Measurements from ENCODE around the gene ARHGAP10.

ARHGAP10 gene

DNA sequence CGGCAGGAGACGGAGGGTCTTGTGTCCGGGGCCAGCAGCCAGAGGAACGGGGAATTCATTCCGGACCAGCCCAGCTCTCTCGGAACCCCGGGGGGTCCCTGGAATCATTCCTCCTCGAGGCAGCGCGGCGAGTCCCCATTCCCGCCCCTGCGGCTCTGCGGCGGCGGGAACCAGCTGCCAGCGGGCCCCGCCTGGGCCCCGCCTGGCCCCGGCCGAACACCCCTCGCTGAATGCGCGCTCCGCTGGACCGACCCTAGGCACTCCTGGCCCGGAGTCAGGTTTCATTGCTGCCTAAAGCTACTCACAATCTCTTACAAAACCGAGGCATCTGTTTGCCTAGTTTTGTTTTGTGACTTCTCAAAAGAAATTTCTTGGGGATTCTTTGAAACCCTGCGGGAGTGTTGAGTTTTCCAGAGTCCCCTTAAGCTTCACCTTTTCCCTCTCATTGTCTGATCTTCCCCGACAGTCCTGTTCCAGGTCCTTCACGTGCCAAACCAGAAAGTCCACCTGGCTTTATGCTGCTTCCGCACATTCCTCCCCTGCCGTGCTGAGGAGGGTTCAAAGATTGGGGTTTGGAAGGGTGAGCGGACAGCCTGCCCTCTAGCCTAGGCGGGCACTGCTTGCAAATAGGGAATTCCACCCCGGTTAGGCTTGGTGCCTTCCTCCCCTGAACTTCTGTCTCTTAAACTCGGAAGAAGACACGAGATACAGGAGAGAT lies 789 bp downstream of the ARHGAP10 start:
- peak; percentile 32 for DNase-seq (ENCODE audit: low spot score)

DNA sequence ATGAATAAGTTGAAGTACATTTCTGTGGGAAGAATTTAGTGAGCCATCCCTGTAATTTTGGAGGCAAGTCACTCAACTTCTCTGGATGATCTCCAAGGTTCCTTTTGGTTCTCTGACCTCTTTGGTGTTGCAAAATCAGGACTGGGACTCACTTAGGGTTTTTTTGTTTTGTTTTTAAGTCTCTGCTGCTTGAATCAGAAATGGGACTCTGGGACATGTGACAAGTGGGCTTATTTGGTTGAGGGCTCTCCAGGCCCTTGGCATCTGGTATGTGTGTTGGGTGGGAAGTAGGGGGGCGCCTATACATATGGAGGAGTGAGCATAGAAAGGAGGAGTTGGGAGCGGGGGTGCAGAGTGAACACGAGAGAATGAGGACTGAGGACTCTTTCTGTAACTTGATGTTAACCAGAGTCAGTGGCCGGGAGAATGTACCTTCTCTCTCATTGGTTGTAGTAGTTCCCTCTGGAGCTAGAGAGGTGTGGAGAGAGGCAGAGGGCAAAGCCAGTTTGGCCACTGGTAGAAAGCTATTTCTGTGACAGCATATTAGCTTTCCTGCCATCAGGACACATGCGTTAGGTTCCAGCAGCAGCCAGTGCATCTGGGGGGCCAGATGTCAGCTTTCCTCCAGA lies 1.9 kb downstream of the ARHGAP10 start:
- no peak for DNase-seq (ENCODE audit: low spot score)

DNA sequence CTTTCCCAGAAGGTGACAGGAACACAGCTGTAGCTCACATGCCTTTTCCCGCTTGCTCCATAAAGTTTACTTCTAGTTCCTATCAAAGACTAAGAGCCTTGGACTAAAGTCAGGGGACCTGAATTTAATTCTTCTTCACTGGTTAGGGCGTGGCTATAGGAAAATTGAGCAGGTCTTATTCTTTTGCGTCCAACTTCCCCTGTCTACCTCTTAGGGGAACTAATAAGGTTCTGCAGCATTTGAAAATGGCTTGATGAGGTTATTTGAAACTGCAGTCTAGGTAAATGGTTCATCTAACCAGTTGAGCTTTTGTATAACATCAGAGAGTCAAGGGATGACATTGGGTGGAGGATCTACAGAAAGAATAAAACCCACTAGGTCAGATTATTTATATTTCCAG lies 2.6 kb downstream of the ARHGAP10 start:
- DNase-seq (ENCODE audit: low spot score): no peak

DNA sequence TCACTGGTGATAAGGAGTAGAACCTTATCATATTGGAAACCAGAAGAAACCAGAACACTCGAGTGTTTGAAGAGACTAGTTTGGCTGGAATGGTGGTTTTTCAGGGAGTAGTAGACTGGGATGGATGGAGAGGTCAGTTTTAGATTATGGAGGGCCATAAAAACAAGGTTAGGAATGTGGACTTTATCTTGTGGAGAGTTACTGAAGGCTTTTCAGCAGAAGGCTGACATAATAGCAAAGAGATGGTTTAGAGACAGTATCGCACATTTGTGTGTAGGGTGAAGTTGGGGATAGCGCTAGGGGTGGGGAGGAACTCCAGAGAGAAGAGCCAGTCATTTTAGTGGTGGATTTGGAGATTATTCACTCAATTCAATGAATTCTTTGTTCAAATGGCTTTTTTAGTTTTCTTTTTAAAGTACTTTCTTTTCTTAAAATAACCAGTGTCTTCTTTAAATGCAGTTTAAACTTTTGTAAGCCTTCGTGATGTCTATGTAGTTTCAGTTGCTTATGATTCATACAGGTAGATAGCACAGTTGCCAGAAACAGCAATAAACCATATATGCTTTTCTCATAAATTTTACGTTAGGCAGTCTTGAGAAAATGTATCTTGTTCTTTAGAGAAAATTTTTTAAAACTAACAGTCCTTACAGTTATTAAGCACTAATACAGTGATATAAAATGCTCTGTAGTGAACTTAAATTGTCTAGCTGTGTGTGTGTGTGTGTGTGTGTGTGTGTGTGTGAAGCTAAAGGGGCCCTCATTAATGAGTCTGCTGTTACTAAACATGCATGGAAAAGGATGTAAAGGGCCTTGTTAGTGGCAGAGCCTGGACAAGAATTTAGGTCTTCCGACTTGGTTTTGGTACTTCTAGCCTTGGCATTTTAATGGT lies 3.8 kb downstream of the ARHGAP10 start:
- no peak for DNase-seq (ENCODE audit: low spot score)

DNA sequence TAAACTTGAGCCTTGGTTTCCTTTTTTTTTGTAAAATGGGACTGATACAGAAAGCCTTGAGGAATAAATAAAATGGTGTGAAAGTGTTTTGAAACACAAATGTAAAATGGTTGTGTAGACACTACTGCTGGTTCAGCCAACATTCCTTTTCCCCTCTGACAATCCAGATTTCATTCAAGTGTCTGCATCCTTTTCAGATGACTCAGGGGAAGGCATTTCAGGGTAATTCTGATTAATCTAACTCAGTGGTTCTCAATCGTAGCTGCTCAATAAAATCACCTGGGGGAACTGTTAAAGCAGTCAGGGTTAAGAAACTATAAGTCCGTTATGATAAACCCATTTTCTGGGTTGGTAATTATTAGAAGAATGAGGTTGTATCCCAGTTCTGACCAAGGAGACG lies 4.6 kb downstream of the ARHGAP10 start:
- no peak for DNase-seq (ENCODE audit: low spot score)

DNA sequence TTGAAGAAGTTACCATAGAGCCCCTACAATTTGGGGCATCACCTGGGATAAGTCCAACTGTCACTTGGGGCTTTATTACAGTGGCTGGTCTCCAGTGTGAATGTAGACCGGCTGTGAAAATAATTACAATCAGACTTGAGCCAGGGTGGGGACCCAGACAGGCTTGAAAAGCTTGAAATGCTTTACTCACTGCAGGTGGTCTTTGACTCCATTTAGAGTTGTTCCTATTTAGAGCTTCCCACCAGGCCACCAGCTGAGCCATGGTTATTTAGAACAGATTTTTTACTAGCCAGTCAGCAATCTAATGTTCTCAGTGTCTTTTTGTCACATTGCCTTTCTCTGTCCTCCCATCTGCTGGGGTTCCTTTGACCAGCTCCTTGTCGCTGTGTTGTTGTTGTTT lies 5.7 kb downstream of the ARHGAP10 start:
- no peak for DNase-seq (ENCODE audit: low spot score)

DNA sequence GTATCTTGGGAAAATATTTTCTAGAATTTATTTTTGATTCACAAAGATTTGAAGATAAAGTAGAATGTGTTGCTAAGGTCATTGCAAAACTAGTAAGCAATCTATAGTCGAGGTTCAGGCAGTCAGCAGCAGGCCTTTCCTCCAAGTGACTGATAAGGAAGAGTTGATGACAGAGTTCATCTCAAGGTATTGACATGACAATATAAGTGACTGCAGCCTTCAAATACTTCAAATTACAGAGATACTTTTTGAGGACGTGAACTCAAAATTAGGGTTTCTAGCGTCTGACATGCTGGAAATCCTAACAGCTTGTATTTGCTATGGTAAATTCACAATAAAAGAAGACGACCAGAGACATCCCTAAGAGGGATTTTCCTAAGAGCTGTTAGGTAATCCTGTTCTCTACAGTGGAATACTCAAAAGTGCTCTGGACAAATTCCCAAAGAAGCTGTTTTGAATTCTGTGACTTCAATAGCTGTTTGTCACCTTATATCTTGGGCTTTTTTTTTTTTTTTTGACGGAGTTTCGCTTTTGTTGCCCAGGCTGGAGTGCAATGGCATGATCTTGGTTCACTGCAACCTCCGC lies 7.4 kb downstream of the ARHGAP10 start:
- no peak for DNase-seq (ENCODE audit: low spot score)

DNA sequence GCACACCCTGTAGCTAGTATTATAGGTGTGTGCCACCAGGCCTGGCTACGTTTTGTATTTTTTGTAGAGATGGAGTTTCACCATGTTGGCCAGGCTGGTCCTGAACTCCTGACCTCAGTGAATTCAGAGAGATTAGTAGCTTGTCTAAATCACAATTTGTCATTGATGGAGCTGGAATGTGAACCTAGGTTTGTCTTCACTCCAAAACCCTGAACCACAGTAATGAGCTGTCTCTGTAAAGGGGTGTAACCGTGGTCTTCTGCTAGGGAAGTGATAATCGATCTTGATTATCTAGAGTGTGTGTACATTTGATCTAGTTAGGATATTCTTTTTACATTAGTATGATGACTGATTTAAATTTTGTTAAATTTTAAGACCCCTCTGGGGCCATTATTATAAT lies 8.3 kb downstream of the ARHGAP10 start:
- no peak for DNase-seq (ENCODE audit: low spot score)

DNA sequence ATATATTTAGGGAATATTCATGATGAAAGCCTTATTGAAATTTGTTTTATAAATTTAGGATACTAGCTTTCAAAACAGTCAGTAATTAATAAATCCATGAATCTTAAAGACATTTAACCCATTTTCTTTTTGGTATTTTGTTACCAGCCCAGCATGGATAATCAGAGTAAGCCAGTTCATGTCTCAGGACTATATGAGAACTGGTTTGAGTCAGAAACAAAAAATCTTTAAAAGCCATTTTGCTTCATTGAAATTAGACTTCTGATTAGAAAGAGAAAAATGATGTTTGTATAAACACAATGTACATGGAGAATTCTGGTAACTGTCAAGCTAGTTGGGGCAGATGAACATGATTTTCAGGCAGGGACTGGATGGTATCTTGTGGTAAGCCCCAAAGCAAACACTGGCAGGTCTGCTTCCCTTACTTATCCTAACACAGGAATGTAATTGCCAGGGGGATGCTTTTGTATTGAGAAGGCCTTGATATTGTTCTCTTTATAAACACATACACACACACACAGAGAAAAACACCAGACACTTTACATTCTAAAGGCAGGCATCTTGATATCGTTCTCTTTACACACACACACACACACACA lies 9.4 kb downstream of the ARHGAP10 start:
- DNase-seq (ENCODE audit: low spot score): no peak

DNA sequence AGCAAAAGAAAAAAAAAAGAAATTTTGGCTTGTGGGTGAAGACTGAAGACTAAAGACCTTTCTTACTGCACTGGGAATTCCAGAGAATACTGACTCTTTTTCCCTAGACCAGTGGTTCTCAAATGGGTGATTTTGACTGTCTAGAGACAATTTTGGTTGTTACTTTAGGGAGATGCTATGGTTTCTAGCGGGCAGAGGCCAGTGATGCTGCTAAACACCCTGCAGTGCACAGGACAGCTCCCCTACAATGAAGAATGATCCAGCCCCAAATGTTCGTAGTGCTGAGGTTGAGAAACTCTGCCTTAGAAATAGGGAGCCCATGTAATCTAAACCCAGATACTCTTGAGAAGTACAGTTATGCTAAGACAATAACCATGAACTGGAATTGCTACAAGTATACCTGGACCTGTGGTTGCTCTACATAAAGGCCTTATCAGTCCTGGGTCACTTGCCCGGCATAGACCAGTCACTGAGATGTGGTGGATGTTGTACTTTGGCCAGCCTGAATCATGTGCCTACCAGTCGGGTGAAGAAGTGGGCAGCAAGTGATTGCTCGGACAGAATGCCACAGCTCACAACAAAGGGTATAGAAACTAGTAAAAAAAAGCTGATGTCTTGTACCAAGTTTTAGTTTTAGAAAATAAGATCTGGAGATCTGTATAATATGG lies 16.0 kb downstream of the ARHGAP10 start:
- no peak for DNase-seq (ENCODE audit: low spot score)

DNA sequence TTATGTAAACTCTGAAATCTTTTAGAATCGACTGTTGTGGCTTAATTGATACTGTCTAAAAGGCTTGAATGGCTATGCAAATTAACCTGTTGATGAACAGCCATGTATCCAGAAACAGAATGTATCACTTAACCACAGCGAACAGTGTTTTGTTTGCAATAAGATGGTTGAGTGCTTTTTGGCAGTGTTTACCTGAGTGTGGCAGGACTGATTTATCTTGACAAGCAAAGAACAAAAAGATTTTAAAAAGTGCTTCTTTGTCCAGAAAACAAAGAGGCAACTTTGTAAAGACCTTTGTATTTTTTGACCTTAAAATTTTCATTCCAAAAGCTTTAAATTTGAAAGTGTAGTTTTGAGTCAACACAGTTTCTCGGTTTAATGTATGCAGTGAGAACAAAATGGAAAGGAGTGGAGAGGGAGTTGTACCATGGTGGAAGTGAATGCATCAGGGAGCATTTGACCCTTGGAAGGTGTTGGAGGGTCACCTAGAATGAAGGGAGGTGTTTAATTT lies 18.0 kb downstream of the ARHGAP10 start:
- peak; percentile 37 for DNase-seq (ENCODE audit: low spot score)

DNA sequence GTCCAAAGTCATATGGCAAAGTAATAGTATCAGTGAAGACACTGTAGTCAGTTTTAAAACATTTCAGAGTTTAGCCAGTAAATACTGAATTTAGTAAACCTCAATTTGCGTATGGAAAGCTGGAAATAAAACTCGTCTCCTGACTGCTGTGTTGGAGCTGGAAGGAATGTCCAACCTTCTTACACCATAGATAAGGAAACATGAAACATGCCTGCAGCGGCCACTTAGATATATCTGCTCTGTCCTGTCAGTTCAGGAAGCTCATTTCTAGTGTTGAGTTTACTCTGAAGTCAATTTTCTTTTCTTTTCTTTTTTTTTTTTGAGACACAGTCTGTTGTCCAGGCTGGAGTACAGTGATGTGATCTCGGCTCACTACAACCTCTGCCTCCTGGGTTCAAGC lies 21.2 kb downstream of the ARHGAP10 start:
- no peak for DNase-seq (ENCODE audit: low spot score)

DNA sequence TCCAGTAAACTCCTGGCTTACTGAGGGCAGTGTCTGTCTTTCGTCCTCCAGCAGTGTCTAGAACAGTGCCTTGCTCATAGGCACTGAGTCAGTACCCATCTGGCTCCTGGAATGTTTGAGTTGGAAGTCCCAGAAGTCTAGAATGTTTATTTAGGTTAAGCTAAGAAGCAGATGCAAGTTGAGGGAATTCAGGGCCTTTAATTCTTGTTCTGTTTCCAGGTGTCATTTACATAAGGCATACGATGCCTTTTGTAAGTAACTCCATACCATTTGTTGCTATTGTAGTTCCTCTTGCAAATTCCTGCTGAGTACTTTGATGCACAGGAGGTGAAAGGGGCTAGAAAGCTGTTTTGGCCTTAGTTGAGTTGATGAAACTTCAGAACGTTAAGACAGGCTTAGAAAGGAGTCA lies 22.2 kb downstream of the ARHGAP10 start:
- DNase-seq (ENCODE audit: low spot score): no peak

DNA sequence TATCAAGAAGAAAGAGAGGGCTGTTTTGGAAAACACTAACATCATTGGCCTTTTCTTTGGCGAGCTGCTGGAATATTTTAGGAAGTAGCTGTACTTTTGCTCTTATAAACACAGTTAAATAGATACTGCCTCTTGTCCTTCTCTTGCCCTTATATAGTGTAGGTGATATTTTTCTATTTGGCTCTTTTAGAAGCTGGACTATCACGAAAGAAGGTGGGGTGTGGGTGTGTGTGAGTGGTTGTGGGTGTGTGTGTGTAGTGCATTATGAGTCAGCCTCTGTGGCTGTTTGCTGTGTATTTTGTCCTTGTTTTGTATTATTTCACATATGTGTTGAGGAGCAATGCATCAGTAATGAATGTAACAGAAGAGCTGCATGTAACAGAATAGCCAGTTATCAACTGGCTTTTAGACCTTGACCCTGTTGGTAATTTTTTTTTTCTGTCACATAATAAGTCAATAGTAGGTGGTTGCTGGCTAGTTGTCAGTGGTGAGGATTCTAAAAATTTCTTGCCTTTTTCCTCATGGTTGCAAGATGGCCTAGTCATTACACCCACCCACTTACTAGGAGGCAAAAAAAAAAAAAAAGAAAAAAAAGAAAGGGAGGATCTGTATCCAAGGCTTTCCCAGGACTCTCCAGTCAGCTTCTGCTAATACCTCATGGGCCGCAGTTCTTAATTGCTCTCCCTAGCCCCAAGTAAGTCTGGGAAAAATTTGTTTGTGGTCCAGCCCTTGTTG lies 23.8 kb downstream of the ARHGAP10 start:
- DNase-seq (ENCODE audit: low spot score): no peak

DNA sequence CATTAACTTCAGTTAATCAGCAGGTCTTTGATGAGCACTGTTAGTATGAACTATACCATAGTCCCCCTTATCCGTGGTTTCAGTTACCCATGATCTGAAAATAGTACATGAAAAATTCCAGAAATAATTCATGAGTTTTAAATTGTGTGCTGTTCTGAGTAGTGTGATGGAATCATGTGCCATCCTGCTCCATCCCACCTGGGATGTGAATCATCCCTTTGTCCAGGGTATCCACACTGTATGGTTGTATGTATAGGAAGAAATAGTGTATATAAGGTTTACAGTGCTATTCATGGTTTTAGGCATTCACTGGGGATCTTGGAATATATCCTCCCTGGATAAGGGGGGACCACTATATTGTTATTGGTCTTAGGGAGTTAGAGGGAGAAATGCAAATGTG lies 24.5 kb downstream of the ARHGAP10 start:
- no peak for DNase-seq (ENCODE audit: low spot score)

DNA sequence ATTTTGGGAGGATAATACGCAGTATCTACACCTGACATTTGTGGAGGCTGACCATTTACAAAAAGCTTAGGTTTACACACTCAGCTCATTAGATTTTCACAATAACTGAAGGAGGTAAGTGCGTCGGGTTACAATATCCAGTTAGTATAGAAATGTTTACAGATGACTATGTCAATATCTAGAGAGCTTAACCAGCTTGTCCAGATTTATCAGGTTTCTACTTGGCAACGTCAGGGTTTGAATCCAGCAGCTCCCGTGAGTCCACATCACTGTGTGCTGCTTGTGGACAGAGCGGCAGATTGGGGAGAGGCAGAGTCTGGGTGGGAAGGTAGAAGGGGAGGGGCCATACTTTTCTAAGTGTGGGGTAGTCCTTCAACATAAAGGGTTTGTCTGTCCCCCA lies 28.3 kb downstream of the ARHGAP10 start:
- no peak for DNase-seq (ENCODE audit: low spot score)

DNA sequence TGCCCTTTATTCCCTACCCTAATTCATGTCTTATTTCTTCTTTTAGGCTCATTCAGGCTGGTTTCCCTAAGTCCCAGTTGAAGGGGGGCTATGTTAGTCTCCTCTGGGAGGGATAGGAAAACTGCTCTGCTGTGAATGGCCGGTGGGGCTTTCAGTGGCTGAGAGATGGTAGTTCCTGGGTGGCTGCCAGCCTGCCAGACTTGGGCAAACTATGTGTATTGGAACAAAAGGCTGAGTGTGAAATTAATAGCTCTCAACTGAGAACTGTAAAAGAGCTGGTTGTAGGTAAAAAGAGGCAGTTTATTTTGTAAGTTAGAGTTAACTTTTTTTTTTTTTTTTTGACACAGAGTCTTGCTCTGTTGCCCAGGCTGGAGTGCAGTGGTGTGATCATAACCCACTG lies 28.8 kb downstream of the ARHGAP10 start:
- DNase-seq (ENCODE audit: low spot score): no peak

DNA sequence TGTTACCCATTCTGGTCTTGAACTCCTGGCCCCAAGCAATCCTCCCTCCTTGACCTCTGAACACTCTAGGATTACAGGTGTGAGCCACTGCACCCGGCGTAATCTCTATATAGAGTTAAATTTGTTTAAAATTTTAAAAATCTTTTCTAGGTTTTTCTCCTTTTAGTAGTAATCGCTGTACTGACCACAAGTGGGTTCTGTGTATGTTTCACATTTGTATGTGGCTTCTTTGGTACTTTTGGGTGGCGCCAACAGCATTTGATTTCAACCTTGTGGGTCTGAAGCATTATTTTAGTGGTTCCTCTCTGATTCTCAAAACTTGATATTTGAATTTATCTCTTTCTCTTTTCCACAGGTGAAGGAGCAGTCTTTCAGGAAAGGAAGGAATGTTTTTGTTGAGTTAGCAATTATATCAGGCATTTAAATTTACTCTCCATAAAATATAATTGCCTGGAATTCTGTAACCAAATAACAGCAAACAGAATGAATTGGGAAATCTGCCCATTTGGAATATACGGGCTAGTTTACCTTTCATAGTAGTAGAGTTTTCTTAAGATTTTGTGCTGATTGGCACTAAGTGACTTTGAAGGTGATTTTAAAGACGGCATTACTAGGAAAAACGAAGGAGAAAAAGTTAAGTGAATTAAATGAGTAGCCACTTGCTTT lies 29.5 kb downstream of the ARHGAP10 start:
- DNase-seq (ENCODE audit: low spot score): no peak

DNA sequence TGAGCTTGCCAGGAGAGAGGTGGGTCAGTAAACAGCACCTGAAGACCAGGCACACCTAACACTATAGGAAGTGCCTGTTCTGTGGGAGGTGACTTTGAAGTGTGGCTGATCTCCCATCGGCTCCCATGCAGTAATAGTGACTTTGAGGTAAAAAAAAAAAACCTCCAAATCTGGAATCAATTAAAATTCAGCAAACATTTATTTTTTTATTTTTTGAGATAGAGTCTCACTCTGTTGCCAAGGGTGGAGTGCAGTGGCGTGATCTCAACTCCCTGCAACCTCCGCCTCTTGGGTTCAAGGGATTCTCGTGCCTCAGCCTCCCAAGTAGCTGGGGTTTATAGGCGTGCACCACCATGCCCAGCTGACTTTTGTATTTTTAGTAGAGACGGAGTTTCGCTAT lies 32.4 kb downstream of the ARHGAP10 start:
- DNase-seq (ENCODE audit: low spot score): no peak

DNA sequence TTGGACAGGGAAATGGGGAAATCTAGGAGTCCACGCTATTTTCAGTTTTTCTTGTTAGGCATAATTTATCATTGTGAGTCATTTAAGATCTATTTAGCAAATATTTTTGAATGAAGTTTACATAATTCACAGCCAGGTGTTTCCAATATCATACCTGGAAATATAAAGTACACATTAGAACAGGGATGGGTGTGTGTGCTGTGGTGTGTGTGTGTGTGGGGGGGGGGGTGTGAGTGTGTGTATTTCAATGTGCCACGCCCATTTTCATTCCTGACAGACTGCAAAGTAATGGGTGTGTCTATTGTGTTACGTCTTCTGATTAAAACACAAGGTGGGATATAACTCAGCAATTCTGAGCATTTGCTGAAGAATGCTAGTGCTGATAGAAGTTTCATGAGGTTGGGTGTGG lies 33.2 kb downstream of the ARHGAP10 start:
- no peak for DNase-seq (ENCODE audit: low spot score)

Data from germinal center (tissue), 1 donor.